Ishikawa (cell line): ENCODE measurements around the gene CALCOCO1.

Experiments used
- CEBPB ChIP-seq: IDR thresholded peaks from 2 replicates; pipeline ENCODE4 v1.6.1; 2012
- CREB1 ChIP-seq: IDR thresholded peaks from 2 replicates; pipeline ENCODE4 v1.6.1; 2012; ENCODE audit warnings: low read depth
- EGR1 ChIP-seq: IDR thresholded peaks from 2 replicates; pipeline ENCODE4 v1.6.1; 2012
- EP300 ChIP-seq: IDR thresholded peaks from 2 replicates; pipeline ENCODE4 v1.6.1; 2012; ENCODE audit warnings: borderline replicate concordance
- FOXM1 ChIP-seq: IDR thresholded peaks from 2 replicates; pipeline ENCODE4 v1.6.1; 2012; ENCODE audit warnings: low read depth, borderline replicate concordance
- MAX ChIP-seq: IDR thresholded peaks from 2 replicates; pipeline ENCODE4 v1.6.1; 2012
- NFIC ChIP-seq: IDR thresholded peaks from 2 replicates; pipeline ENCODE4 v1.6.1; 2012
- RAD21 ChIP-seq: IDR thresholded peaks from 2 replicates; pipeline ENCODE4 v1.6.1; 2012; ENCODE audit warnings: low read depth
- TAF1 ChIP-seq: IDR thresholded peaks from 2 replicates; pipeline ENCODE4 v1.6.1; 2012; ENCODE audit warnings: low read depth, mild to moderate bottlenecking
- TCF12 ChIP-seq: IDR thresholded peaks from 2 replicates; pipeline ENCODE4 v1.6.1; 2012; ENCODE audit warnings: low read depth
- TEAD4 ChIP-seq: IDR thresholded peaks from 2 replicates; pipeline ENCODE4 v1.6.1; 2012
- USF1 ChIP-seq: IDR thresholded peaks from 2 replicates; pipeline ENCODE4 v1.6.1; 2012
- YY1 ChIP-seq: IDR thresholded peaks from 2 replicates; pipeline ENCODE4 v1.6.1; 2012; ENCODE audit warnings: low read depth
- ZBTB7A ChIP-seq: IDR thresholded peaks from 2 replicates; pipeline ENCODE4 v1.6.1; 2012; ENCODE audit warnings: low read depth
- TF ChIP-seq, protein P1 (sequence below): IDR thresholded peaks from 2 replicates; pipeline ENCODE4 v1.6.1; 2012; ENCODE audit warnings: low read depth, mild to moderate bottlenecking

CALCOCO1 gene

DNA sequence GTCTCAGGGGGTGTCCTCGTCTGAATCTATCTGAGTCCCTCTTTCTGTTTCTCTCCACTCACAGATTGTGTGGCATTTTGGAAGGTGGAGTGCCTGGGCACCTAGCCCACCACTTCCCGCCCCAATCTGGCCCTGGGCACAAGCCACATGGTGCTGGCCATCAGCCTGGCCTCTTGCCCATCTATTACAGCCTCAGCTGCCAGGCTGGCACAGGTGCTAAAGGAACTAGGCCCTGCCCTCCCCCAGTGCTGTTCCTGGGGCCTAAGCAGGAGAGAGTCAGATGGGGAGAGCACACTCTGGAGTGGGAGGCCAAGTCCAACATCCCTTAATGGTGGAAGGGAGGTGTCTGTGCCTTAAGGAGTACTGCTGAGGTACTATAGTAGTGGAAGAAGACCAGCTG lies 8.3 kb upstream of the CALCOCO1 start:
- TF ChIP-seq YY1 (no peak), TAF1 (no peak)
- TF ChIP-seq, protein P1, sequence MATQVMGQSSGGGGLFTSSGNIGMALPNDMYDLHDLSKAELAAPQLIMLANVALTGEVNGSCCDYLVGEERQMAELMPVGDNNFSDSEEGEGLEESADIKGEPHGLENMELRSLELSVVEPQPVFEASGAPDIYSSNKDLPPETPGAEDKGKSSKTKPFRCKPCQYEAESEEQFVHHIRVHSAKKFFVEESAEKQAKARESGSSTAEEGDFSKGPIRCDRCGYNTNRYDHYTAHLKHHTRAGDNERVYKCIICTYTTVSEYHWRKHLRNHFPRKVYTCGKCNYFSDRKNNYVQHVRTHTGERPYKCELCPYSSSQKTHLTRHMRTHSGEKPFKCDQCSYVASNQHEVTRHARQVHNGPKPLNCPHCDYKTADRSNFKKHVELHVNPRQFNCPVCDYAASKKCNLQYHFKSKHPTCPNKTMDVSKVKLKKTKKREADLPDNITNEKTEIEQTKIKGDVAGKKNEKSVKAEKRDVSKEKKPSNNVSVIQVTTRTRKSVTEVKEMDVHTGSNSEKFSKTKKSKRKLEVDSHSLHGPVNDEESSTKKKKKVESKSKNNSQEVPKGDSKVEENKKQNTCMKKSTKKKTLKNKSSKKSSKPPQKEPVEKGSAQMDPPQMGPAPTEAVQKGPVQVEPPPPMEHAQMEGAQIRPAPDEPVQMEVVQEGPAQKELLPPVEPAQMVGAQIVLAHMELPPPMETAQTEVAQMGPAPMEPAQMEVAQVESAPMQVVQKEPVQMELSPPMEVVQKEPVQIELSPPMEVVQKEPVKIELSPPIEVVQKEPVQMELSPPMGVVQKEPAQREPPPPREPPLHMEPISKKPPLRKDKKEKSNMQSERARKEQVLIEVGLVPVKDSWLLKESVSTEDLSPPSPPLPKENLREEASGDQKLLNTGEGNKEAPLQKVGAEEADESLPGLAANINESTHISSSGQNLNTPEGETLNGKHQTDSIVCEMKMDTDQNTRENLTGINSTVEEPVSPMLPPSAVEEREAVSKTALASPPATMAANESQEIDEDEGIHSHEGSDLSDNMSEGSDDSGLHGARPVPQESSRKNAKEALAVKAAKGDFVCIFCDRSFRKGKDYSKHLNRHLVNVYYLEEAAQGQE = no peak

GRCh38 chr12:53734425-53734824 lies 7.2 kb upstream of the CALCOCO1 start:
- TF ChIP-seq CEBPB = no peak
- no peak for TF ChIP-seq MAX
- no peak for TF ChIP-seq TEAD4

DNA sequence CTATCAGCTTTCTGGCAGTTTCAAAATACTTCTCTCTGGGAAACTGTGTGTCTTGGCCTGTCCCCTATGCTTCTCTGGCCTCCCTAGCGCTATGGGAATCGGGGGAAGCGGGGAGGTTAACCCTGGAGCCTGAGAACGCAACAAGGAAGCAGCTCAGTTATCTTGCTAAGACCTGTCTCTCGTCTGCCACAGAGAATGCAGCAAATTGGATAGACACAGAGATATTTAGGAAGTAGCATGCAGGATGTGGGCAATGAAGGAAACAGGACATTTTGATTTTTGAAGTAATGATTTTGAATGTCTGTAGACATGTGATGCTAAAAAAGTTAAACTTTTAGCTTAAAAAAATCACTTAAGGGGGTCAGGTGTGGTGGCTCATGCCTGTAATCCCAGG lies 6.6 kb upstream of the CALCOCO1 start:
- TF ChIP-seq NFIC (no peak), EP300 (no peak), TEAD4 (no peak), TAF1 (no peak), USF1 (no peak), CEBPB (no peak), CREB1 (no peak), ZBTB7A (no peak), YY1 (no peak), RAD21 (no peak), TCF12 (no peak), MAX (no peak), FOXM1 (no peak), EGR1 (no peak)
- TF ChIP-seq, protein P1 = no peak

DNA sequence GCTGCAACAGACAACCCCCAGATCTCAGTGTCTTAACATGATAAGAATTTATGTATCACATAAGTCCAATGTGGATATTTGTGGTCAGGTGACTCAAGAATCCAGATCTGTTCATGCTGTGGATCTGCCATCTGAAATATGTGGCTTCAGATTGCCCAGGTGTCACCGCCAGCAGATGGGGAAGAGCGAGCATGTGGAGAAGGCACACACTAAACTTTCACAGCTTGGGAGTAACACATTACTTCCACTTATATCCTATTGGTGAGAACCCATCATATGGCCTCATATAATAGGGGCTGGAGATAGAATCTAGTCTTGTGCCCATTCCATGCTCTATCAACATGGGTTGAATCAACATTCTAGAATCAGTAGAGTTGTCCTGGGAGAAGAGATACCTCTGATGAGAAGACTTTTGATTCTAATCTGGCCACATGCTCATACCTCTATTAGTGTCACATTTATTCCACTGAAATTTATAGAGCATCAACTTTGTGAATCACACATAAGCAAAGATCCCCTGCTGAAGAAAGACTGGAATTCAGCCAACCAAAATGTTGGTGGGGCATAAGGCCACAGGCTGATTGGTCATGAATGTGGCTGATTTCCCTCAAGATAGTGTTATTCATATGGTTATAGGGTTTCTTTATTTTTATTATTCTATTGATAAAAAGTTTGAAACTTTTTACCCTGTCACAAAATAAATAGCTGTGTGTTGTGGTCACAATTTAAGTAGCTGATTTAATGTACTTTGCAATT lies 6.0 kb upstream of the CALCOCO1 start:
- no peak for TF ChIP-seq NFIC
- no peak for TF ChIP-seq TAF1
- TF ChIP-seq CREB1 = no peak
- no peak for TF ChIP-seq EP300
- TF ChIP-seq EGR1 = no peak
- no peak for TF ChIP-seq TCF12

- TF ChIP-seq ZBTB7A = no peak
- TF ChIP-seq EP300 = no peak
- no peak for TF ChIP-seq YY1
- no peak for TF ChIP-seq FOXM1
- TF ChIP-seq EGR1 = no peak
- TF ChIP-seq NFIC = no peak
Observed at GRCh38 chr12:53729644-53730043, 2.4 kb upstream of the CALCOCO1 start.

- TF ChIP-seq RAD21 (no peak), NFIC (no peak), FOXM1 (no peak), TCF12 (no peak), TAF1 (no peak), EGR1 (no peak), MAX (no peak), ZBTB7A (no peak), CREB1 (no peak), EP300 (no peak)
- TF ChIP-seq, protein P1 = no peak
Observed at GRCh38 chr12:53728206-53728605, 954 bp upstream of the CALCOCO1 start.
